ENCODE results near the gene FAHD1. TPM values are rescaled to one million over a fixed set of nuclear protein-coding genes. Genes with fewer than 3 reads are reported as not detected.

Gene FAHD1
- total RNA-seq, 3 donors from 2014 or later: 27.2 to 35.4 (median 29.7) TPM

DNA sequence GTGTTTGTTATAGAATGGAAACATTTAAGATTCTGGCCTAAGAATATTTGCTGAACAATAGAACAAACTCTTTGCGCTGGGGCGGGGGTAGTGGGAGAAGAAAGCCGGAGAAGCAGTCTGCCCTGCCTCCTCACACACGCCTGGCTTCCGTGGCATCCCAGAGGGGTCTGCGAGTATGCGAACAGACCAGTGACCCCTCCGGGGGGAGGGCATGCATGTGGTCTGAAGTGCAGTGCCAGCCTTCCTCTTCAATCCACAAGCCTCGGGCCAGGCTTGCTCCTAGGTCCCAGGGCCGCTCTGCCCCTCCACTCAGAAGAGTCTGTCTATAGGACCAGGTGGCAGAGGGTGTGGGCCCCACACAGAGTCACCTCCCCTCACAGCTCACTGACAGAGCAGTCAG lies 19.4 kb upstream of the FAHD1 start:
- Histone ChIP-seq H3K27me3 (no peaks in the 10 kb centered on the region), H3K4me1 (peaks cover 0 to under 1% of the 10 kb centered on the region in 2 donors), H3K36me3 (no peaks in the 10 kb centered on the region), H3K4me3 (no peak overlapping the region), H3K27ac (no peak overlapping the region), H3K9me3 (no peaks in the 10 kb centered on the region)
- no peak for DNase-seq (ENCODE audit: low spot score in 2 of 2)
- intact Hi-C loops (cut with DNase I; ENCODE audit: low total_unique reads): no loop called here
- TF ChIP-seq POLR2A (IDR thresholded peaks at IDR 0.05) (no peak), POLR2AphosphoS5 (IDR thresholded peaks at IDR 0.05) (no peak)
- TF ChIP-seq, protein P1, sequence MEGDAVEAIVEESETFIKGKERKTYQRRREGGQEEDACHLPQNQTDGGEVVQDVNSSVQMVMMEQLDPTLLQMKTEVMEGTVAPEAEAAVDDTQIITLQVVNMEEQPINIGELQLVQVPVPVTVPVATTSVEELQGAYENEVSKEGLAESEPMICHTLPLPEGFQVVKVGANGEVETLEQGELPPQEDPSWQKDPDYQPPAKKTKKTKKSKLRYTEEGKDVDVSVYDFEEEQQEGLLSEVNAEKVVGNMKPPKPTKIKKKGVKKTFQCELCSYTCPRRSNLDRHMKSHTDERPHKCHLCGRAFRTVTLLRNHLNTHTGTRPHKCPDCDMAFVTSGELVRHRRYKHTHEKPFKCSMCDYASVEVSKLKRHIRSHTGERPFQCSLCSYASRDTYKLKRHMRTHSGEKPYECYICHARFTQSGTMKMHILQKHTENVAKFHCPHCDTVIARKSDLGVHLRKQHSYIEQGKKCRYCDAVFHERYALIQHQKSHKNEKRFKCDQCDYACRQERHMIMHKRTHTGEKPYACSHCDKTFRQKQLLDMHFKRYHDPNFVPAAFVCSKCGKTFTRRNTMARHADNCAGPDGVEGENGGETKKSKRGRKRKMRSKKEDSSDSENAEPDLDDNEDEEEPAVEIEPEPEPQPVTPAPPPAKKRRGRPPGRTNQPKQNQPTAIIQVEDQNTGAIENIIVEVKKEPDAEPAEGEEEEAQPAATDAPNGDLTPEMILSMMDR (IDR thresholded peaks at IDR 0.05): no peak

DNA sequence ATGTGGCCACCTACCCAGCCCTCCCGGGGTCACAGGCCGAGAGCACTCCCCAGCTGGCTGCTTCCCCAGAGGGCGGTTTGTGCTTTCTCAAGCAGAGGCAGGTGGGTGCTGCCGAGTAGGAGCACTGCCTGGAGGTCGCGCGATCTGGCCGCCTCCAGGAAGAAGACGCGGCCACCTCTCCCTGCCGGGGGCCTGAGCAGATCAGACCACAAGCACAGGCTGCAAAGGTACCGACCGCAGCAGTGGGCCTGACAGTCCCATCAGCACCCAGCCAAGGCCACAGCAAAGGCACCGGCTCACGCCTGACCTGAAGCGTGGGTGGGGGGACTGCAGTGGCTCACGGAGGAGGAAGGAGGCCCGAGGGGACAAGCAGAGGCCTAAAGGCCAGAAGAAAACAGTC lies 18.3 kb upstream of the FAHD1 start:
- Histone ChIP-seq H3K27ac (no peak overlapping the region), H3K4me3 (no peak overlapping the region), H3K27me3 (no peaks in the 10 kb centered on the region), H3K4me1 (peaks cover 0 to 7% of the 10 kb centered on the region in 2 donors), H3K36me3 (no peaks in the 10 kb centered on the region), H3K9me3 (no peaks in the 10 kb centered on the region)
- intact Hi-C loops (cut with DNase I; ENCODE audit: low total_unique reads): no loop called here
- TF ChIP-seq, protein P1 (IDR thresholded peaks at IDR 0.05): no peak
- TF ChIP-seq POLR2AphosphoS5 (IDR thresholded peaks at IDR 0.05): no peak
- no peak for TF ChIP-seq POLR2A (IDR thresholded peaks at IDR 0.05)
- DNase-seq (ENCODE audit: low spot score in 2 of 2): no peak

DNA sequence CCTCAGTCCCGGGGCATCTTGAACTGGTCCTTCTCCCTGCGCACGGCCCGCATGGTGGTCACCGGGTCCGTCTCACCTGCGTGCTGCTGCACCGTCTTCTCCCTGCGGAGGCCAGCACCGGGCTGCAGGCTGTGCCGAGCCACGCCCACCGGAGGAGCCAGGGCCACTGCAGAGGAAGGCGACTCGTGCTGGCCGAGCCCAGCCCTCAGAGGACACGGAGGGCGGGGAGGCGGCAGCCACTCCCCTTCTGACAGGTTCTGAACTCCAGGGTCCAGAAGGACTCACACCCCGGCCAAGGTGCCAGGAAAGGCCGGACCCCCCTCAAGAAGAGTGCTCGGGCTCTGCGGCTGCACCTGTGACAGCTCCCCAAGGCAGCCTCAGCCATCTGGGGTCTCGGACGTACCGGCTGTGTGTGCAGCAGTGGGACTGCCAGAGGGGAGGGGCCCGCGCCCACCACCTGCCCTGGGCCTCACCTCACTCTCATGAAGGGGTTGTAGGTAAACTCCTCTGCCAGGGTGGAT lies 17.7 kb upstream of the FAHD1 start:
- Histone ChIP-seq H3K36me3 (no peaks in the 10 kb centered on the region), H3K4me1 (peaks cover 0 to 7% of the 10 kb centered on the region in 2 donors)

DNA sequence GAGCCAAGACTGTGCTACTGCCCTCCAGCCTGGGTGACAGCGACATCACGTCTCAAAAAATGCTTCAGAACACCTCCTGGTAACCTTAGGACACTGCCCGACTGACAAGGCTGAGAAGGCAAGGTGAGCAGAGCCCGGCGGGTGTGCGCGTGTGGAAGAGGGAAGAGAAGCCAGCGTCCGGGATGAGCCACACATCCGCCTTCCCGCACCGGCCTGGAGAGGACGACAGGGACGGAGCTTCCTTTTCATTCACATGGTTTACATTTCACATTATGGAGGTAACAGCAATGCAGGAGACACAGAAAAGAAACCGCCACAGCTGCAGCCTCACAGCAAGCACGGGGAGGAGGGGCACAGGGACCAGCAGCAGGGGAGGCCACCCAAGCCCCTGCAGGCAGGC lies 16.9 kb upstream of the FAHD1 start:
- DNase-seq (ENCODE audit: low spot score in 2 of 2): no peak
- Histone ChIP-seq H3K27me3 (no peaks in the 10 kb centered on the region), H3K4me3 (no peak overlapping the region), H3K4me1 (peaks cover 0 to 7% of the 10 kb centered on the region in 2 donors), H3K27ac (no peak overlapping the region), H3K36me3 (no peaks in the 10 kb centered on the region), H3K9me3 (no peaks in the 10 kb centered on the region)
- intact Hi-C loops (cut with DNase I; ENCODE audit: low total_unique reads): no loop called here
- no peak for TF ChIP-seq POLR2A (IDR thresholded peaks at IDR 0.05)
- TF ChIP-seq, protein P1 (IDR thresholded peaks at IDR 0.05): no peak
- TF ChIP-seq POLR2AphosphoS5 (IDR thresholded peaks at IDR 0.05): no peak

More for the DNA sequence above, 17.7 kb upstream of the FAHD1 start:
- no peak overlapping the region for H3K27ac ChIP-seq
- TF ChIP-seq, protein P1 (IDR thresholded peaks at IDR 0.05): no peak
- TF ChIP-seq POLR2A (IDR thresholded peaks at IDR 0.05) (no peak), POLR2AphosphoS5 (IDR thresholded peaks at IDR 0.05) (no peak)
- DNase-seq (ENCODE audit: low spot score in 2 of 2): no peak
- intact Hi-C loops (cut with DNase I; ENCODE audit: low total_unique reads): no loop called here
- H3K27me3 ChIP-seq: no peaks in the 10 kb centered on the region
- no peaks in the 10 kb centered on the region for H3K9me3 ChIP-seq
- H3K4me3 ChIP-seq: no peak overlapping the region

DNA sequence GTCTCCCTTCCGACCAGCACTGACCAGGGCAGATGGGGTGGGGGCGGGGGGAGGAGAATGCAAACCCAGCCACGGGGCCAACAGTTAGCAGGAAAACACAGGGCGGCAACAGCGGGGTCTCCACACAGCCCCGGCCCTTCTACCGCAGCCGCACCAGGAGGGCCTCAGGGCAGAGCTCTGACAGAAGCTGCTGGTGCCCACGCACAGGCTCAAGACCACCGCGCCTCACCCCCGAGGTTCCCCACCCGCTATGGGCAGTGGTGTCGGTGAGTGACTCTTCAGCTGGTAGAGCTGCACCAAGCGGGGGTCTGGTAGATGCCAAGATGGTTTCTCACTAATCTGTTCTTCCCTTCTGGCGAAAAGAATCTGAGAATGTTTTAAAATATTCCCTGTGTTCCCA lies 16.5 kb upstream of the FAHD1 start:
- no peaks in the 10 kb centered on the region for H3K36me3 ChIP-seq
- intact Hi-C loops (cut with DNase I; ENCODE audit: low total_unique reads): no loop called here
- no peak for DNase-seq (ENCODE audit: low spot score in 2 of 2)
- H3K27me3 ChIP-seq: no peaks in the 10 kb centered on the region
- no peak overlapping the region for H3K27ac ChIP-seq
- no peak for TF ChIP-seq POLR2A (IDR thresholded peaks at IDR 0.05)
- TF ChIP-seq, protein P1 (IDR thresholded peaks at IDR 0.05): no peak
- no peak for TF ChIP-seq POLR2AphosphoS5 (IDR thresholded peaks at IDR 0.05)
- H3K4me3 ChIP-seq: no peak overlapping the region
- no peaks in the 10 kb centered on the region for H3K9me3 ChIP-seq
- peaks cover 0 to 7% of the 10 kb centered on the region in 2 donors for H3K4me1 ChIP-seq

Data from breast epithelium (tissue), 4 donors.